SK-N-SH (cell line): ENCODE measurements around the gene TTC31. TPM values are rescaled to one million over a fixed set of nuclear protein-coding genes. Genes with fewer than 3 reads are reported as not detected.

Experiments
- CTCF ChIA-PET: fragments of 300-600, 350-600 bp; formaldehyde crosslinking; extraction: SDS; loops from one replicate; lab custom pipeline; 2021; lab: Yijun Ruan, JAX
- POLR2A ChIA-PET: fragments of 350-600 bp; sonication (Branson Sonifier 250); formaldehyde crosslinking; extraction: SDS; loops from one replicate; lab custom pipeline; 2020; ENCODE audit warnings: antibody characterized with exemption, inconsistent platforms; lab: Yijun Ruan, JAX
- DNase-seq: peaks from one replicate; pipeline ENCODE4 v3.0.0; 2012
- H2AFZ ChIP-seq: fragments of 200-600 bp; sonication (generic); 2 replicates; pipeline ENCODE4 v1.8.1; 2016; ENCODE audit warnings: antibody characterized with exemption, mild to moderate bottlenecking, low read depth
- H3F3A ChIP-seq: fragments of 200-600 bp; sonication (generic); replicated peaks from 2 replicates; pipeline ENCODE3; 2016; ENCODE audit warnings: antibody characterized with exemption, mild to moderate bottlenecking; ENCODE audit not compliant: insufficient read depth
- H3K27ac ChIP-seq, 2 experiments: fragments of 200-500 bp in 1 of 2; fragments of 200-600 bp in 1 of 2; sonication (Bioruptor generic) in 1 of 2; sonication (generic), shearing (Covaris generic) in 1 of 2; 2 replicates each; pipeline versions ENCODE4 v1.5.1 to v1.6.1; 2014 to 2016; ENCODE audit warnings: low read depth in 2 of 2, inconsistent platforms in 1 of 2, low read length in 1 of 2, mild to moderate bottlenecking in 1 of 2, mixed read lengths in 1 of 2
- H3K27me3 ChIP-seq: fragments of 200-600 bp; sonication (generic), shearing (Covaris generic); 2 replicates; pipeline ENCODE4 v1.6.1; 2016; ENCODE audit warnings: mixed run types; ENCODE audit not compliant: insufficient read depth
- H3K36me3 ChIP-seq, 2 experiments: fragments of 200-500 bp in 1 of 2; fragments of 200-600 bp in 1 of 2; sonication (Bioruptor generic) in 1 of 2; sonication (generic) in 1 of 2; replicated peaks in 1 of 2; 2 replicates each; pipeline versions ENCODE3 to v1.5.1; 2014 to 2016; ENCODE audit warnings: low read length in 1 of 2, mild to moderate bottlenecking in 1 of 2; ENCODE audit not compliant: insufficient read depth in 2 of 2, control insufficient read depth in 1 of 2
- H3K4me1 ChIP-seq, 2 experiments: fragments of 200-500 bp in 1 of 2; fragments of 200-600 bp in 1 of 2; sonication (Bioruptor generic) in 1 of 2; sonication (generic), shearing (Covaris generic) in 1 of 2; 2 replicates each; pipeline versions ENCODE4 v1.5.1 to v1.6.1; 2014 to 2016; ENCODE audit warnings: low read depth in 1 of 2, low read length in 1 of 2, mixed run types in 1 of 2; ENCODE audit not compliant: insufficient read depth in 2 of 2, control insufficient read depth in 1 of 2
- H3K4me2 ChIP-seq: fragments of 200-600 bp; sonication (generic), shearing (Covaris generic); 2 replicates; pipeline ENCODE4 v1.6.1; 2017; ENCODE audit warnings: mixed run types
- H3K4me3 ChIP-seq, 2 experiments: fragments of 200-500 bp in 1 of 2; fragments of 200-600 bp in 1 of 2; sonication (Bioruptor generic) in 1 of 2; sonication (generic), shearing (Covaris generic) in 1 of 2; 2 replicates each; pipeline versions ENCODE4 v1.5.1 to v1.8.1; 2014 to 2016; ENCODE audit warnings: low read depth in 2 of 2, inconsistent platforms in 1 of 2, low read length in 1 of 2, mild to moderate bottlenecking in 1 of 2, mixed read lengths in 1 of 2, moderate library complexity in 1 of 2
- H3K79me2 ChIP-seq: fragments of 200-600 bp; sonication (generic); 2 replicates; pipeline ENCODE4 v1.8.1; 2017; ENCODE audit warnings: mild to moderate bottlenecking; ENCODE audit not compliant: insufficient read depth
- H3K9ac ChIP-seq: fragments of 200-600 bp; sonication (generic); 2 replicates; pipeline ENCODE4 v1.6.1; 2017; ENCODE audit warnings: mixed run types
- H3K9me2 ChIP-seq: fragments of 200-600 bp; sonication (generic); 2 replicates; pipeline ENCODE4 v1.6.1; 2017; ENCODE audit warnings: mixed run types
- H3K9me3 ChIP-seq: fragments of 200-600 bp; sonication (generic); 2 replicates; pipeline ENCODE4 v1.6.1; 2017; ENCODE audit warnings: mixed run types, mild to moderate bottlenecking, moderate library complexity
- H4K20me1 ChIP-seq: fragments of 200-600 bp; sonication (generic); 2 replicates; pipeline ENCODE4 v1.6.1; 2017; ENCODE audit warnings: mild to moderate bottlenecking, mixed run types; ENCODE audit not compliant: insufficient read depth
- FOXJ3 ChIP-seq: sonication (generic); formaldehyde crosslinking; IDR thresholded peaks from 2 replicates; pipeline ENCODE4 v1.5.1; 2020; ENCODE audit warnings: mild to moderate bottlenecking, missing genetic modification reagents
- FOXM1 ChIP-seq: IDR thresholded peaks from 2 replicates; pipeline ENCODE4 v1.4.0; 2012; ENCODE audit warnings: low read depth, mild to moderate bottlenecking
- GATA2 ChIP-seq: sonication (generic); formaldehyde crosslinking; IDR thresholded peaks from 2 replicates; pipeline ENCODE4 v1.5.0; 2020; ENCODE audit warnings: mild to moderate bottlenecking, missing genetic modification reagents
- MEF2A ChIP-seq: IDR thresholded peaks from 2 replicates; pipeline ENCODE4 v1.4.0; 2012; ENCODE audit warnings: low read depth, borderline replicate concordance
- NRF1 ChIP-seq: IDR thresholded peaks from 2 replicates; pipeline ENCODE4 v1.6.1; 2012; ENCODE audit warnings: low read depth, mild to moderate bottlenecking, low read length
- POLR2AphosphoS5 ChIP-seq: IDR thresholded peaks from 2 replicates; pipeline ENCODE4 v1.6.1; 2012; ENCODE audit warnings: low read depth, low read length
- RCOR1 ChIP-seq: fragments of 150-350 bp; IDR thresholded peaks from 2 replicates; pipeline ENCODE4 v1.6.1; 2017; ENCODE audit warnings: antibody characterized with exemption, low read length
- RFX5 ChIP-seq: IDR thresholded peaks from 2 replicates; pipeline ENCODE4 v1.6.1; 2012; ENCODE audit warnings: mild to moderate bottlenecking, improper control_type of control experiment, low read length
- SIN3A ChIP-seq: IDR thresholded peaks from 2 replicates; pipeline ENCODE4 v1.6.1; 2012; ENCODE audit warnings: low read depth, mild to moderate bottlenecking, low read length, moderate library complexity, borderline replicate concordance
- YY1 ChIP-seq: IDR thresholded peaks from 2 replicates; pipeline ENCODE4 v1.4.0; 2012; ENCODE audit warnings: low read depth, mild to moderate bottlenecking
- WGBS: methylation state at CpG from one replicate; pipeline ENCODE4 v1.1.6; 2017; ENCODE audit warnings: low lambda C conversion rate; 5-methylcytosine and 5-hydroxymethylcytosine counted together
- polyA plus RNA-seq, 3 experiments: library from polyadenylated mRNA; depleted of rRNA; stranded (reverse); fragments of >200 nt; gene quantifications; 2 replicates each; pipeline ENCODE4 v1.2.3, GENCODE V29; 2012
- TF ChIP-seq, protein P1 (sequence below): IDR thresholded peaks from 2 replicates; pipeline ENCODE4 v1.4.0; 2012; ENCODE audit warnings: low read depth, borderline replicate concordance
- TF ChIP-seq, protein P2 (sequence below): IDR thresholded peaks from 2 replicates; pipeline ENCODE4; 2012
- TF ChIP-seq, protein P3 (sequence below): IDR thresholded peaks from 2 replicates; pipeline ENCODE4 v1.4.0; 2012; ENCODE audit warnings: low read depth
- TF ChIP-seq, protein P4 (sequence below): IDR thresholded peaks from 2 replicates; pipeline ENCODE4 v1.6.1; 2012; ENCODE audit warnings: mild to moderate bottlenecking, low read depth, low read length, moderate library complexity

TTC31 gene
- polyA plus RNA-seq, 1 of the 3 experiments (the other 2 are of a cell fraction), result 27.9 TPM

DNA sequence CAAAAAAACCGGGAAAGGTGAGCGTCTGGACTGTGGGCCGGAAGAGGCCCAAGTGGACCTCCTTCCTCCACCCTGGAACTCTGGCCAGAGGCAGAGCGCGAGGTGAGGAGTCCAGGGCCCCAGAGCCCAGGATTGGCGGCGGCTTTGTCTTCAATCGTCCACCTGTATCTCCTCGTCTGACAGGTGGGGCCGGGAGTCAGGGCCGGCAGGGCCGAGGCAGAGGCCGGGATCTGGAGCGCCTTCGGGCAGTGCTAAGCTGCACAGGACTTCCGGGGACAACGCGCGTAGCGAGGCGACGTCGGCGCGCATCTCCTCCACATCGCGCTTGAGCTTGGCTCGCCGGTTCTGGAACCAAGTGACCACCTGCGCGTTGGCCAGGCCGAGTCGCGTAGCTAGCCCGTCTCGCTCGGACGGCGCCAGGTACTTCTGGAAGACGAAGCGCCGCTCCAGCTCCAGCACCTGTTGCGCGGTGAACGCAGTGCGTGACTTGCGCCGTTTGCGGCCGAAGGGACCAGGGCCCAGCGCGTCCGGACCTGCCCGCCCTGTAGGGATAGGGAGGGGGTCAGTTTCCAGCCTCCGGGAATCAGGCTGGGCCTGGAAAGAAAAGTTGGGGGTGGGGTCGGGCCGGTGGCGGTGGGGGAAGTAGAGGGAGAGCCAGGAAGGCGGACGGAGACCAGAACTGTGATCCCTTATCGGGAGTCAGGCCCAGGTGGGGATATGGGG is 15.1 kb downstream of the TTC31 start:
- Histone ChIP-seq H3K4me1 (peaks cover 0 to 22% of the 10 kb centered on the region in 2 experiments; a peak in 1 of 4 replicates), H3K27ac (no peak overlapping the region), H3K79me2 (no peaks in the 10 kb centered on the region), H3K9ac (no peak overlapping the region), H3K9me2 (no peaks in the 10 kb centered on the region), H3K4me3 (no peak overlapping the region), H3K9me3 (no peaks in the 10 kb centered on the region), H3K27me3 (no peaks in the 10 kb centered on the region), H3F3A (peaks cover 3% of the 10 kb centered on the region), H4K20me1 (no peaks in the 10 kb centered on the region)
- DNase-seq, result peak; percentile 35
- WGBS, result 71% methylated on average over 53 of the region's 61 CpGs
- POLR2A ChIA-PET, result no interaction called here
- TF ChIP-seq FOXM1 (no peak), MEF2A (no peak), POLR2AphosphoS5 (0 out of 2 replicates have a peak, but pooled peaks have one; percentile 18), YY1 (no peak)
- TF ChIP-seq, protein P1, sequence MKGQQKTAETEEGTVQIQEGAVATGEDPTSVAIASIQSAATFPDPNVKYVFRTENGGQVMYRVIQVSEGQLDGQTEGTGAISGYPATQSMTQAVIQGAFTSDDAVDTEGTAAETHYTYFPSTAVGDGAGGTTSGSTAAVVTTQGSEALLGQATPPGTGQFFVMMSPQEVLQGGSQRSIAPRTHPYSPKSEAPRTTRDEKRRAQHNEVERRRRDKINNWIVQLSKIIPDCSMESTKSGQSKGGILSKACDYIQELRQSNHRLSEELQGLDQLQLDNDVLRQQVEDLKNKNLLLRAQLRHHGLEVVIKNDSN, result no peak
- TF ChIP-seq, protein P2, sequence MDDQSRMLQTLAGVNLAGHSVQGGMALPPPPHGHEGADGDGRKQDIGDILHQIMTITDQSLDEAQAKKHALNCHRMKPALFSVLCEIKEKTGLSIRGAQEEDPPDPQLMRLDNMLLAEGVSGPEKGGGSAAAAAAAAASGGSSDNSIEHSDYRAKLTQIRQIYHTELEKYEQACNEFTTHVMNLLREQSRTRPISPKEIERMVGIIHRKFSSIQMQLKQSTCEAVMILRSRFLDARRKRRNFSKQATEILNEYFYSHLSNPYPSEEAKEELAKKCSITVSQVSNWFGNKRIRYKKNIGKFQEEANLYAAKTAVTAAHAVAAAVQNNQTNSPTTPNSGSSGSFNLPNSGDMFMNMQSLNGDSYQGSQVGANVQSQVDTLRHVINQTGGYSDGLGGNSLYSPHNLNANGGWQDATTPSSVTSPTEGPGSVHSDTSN, result no peak
- TF ChIP-seq, all 33 proteins: peak for 1
- CTCF ChIA-PET, result interaction anchor here (2.8 to 4.6 kb wide), 3 partner anchors 9 to 89 kb away, joined by 12 to 32 read pairs (median 19); partner anchors contain the start of genes CCDC142, PCGF1 and TTC31
- peaks cover 0 to 15% of the 10 kb centered on the region in 2 experiments for H3K36me3 ChIP-seq
- no peak overlapping the region for H3K4me2 ChIP-seq
- H2AFZ ChIP-seq, result no peak overlapping the region

DNA sequence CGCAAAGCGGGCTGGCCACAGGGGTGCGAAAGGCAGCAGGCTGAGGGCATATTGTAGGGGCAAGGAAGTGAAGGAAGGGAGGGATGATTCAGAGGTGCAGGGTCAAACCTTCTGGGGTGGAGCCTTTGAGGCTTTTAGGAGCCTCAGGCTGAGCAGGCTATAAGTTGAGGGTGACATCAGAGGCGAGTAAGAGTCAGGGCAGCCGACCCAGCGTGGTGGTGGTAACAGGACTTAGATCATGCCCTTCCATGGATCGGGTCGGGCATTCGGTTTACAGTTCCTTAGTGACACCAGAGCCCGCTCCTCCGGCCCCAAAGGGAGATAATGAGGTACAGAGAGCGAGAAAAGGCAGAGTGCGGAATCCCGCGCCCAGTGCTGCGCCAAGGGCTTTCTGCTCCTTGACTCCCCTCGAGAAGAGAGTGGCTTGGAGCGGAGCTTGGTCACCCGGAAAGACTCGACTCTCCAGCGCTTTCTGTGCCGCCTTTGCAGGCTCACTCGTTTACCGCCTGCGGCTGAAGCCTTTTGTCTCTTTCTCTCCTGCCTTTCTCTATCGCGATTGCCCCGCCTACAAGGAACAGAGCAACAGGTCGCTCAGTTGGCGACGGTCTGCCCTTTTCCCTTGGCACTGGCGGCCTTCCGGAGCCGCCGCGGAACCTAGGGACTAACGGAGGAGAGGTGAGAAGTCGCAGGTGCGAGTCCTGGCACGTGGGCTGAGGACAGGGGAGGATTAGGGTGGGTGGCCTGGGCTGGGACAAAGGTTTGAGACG is 15.8 kb downstream of the TTC31 start:
- H3F3A ChIP-seq, result peaks cover 3% of the 10 kb centered on the region
- TF ChIP-seq, protein P2, result no peak
- TF ChIP-seq FOXJ3 (CRISPR knock-in tag) (no peak), RFX5 (no peak), NRF1 (no peak), GATA2 (CRISPR knock-in tag) (no peak), RCOR1 (no peak), SIN3A (no peak), FOXM1 (no peak)
- TF ChIP-seq, protein P1, result no peak
- TF ChIP-seq, protein P3, sequence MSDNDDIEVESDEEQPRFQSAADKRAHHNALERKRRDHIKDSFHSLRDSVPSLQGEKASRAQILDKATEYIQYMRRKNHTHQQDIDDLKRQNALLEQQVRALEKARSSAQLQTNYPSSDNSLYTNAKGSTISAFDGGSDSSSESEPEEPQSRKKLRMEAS, result no peak
- TF ChIP-seq, protein P4, sequence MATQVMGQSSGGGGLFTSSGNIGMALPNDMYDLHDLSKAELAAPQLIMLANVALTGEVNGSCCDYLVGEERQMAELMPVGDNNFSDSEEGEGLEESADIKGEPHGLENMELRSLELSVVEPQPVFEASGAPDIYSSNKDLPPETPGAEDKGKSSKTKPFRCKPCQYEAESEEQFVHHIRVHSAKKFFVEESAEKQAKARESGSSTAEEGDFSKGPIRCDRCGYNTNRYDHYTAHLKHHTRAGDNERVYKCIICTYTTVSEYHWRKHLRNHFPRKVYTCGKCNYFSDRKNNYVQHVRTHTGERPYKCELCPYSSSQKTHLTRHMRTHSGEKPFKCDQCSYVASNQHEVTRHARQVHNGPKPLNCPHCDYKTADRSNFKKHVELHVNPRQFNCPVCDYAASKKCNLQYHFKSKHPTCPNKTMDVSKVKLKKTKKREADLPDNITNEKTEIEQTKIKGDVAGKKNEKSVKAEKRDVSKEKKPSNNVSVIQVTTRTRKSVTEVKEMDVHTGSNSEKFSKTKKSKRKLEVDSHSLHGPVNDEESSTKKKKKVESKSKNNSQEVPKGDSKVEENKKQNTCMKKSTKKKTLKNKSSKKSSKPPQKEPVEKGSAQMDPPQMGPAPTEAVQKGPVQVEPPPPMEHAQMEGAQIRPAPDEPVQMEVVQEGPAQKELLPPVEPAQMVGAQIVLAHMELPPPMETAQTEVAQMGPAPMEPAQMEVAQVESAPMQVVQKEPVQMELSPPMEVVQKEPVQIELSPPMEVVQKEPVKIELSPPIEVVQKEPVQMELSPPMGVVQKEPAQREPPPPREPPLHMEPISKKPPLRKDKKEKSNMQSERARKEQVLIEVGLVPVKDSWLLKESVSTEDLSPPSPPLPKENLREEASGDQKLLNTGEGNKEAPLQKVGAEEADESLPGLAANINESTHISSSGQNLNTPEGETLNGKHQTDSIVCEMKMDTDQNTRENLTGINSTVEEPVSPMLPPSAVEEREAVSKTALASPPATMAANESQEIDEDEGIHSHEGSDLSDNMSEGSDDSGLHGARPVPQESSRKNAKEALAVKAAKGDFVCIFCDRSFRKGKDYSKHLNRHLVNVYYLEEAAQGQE, result no peak
- TF ChIP-seq, all 33 proteins: peak for 0
- Histone ChIP-seq H3K27ac (no peak overlapping the region), H3K4me1 (peaks cover 0 to 22% of the 10 kb centered on the region in 2 experiments; a peak in 1 of 4 replicates), H3K9ac (no peak overlapping the region), H3K4me3 (peak overlapping the region in 1 of 2 experiments; percentile 24; a peak in 2 of 4 replicates), H3K79me2 (no peaks in the 10 kb centered on the region), H2AFZ (peak overlapping the region; percentile 72), H3K36me3 (peaks cover 0 to 8% of the 10 kb centered on the region in 2 experiments), H3K9me2 (no peaks in the 10 kb centered on the region), H3K4me2 (peak overlapping the region; percentile 26; the same call in 1 of the 2 replicates), H3K9me3 (no peaks in the 10 kb centered on the region), H3K27me3 (no peaks in the 10 kb centered on the region), H4K20me1 (no peaks in the 10 kb centered on the region)
- CTCF ChIA-PET, result interaction anchor here (3.1 to 3.7 kb wide), 2 partner anchors 15 to 88 kb away, joined by 19 to 21 read pairs; partner anchors contain the start of genes CCDC142 and TTC31
- 47% methylated on average over 41 of the region's 41 CpGs for WGBS
- POLR2A ChIA-PET, result no interaction called here
- DNase-seq, result peak; percentile 49
